Ovary (tissue), 3 donors: ENCODE results near the gene UBR4.

Experiments
- CTCF ChIP-seq, 3 donors: fragments of 450-650 bp in 2 of 3; fragments of 200-600 bp in 1 of 3; IDR thresholded peaks; one replicate each; pipeline versions ENCODE4 v1.5.1 to v1.8.0; 2016 to 2022; ENCODE audit warnings: antibody characterized with exemption in 3 of 3, mild to moderate bottlenecking in 1 of 3
- POLR2A ChIP-seq: fragments of 450-650 bp; IDR thresholded peaks from one replicate; pipeline ENCODE4 v1.6.1; 2017; ENCODE audit warnings: antibody characterized with exemption, mild to moderate bottlenecking, moderate library complexity
- donor health status: DM: no; HTN: no; CAD: no.

GRCh38 chr1:19061343-19061742 is 148.7 kb downstream of the UBR4 start:
- TF ChIP-seq POLR2A (no peak), CTCF (IDR thresholded peaks at IDR 0.05) (no peak)
